Lower leg skin (tissue), 4 donors: ENCODE results near the gene SLC34A3. TPM values are rescaled to one million over a fixed set of nuclear protein-coding genes. Genes with fewer than 3 reads are reported as not detected.

Experiments used
- DNase-seq, 2 donors: peaks; one replicate each; pipeline ENCODE4 v3.0.0-alpha.2; 2019; ENCODE audit warnings: low spot score in 2 of 2
- H3K4me3 ChIP-seq: fragments of 200-600 bp; sonication (generic); 2 replicates; pipeline ENCODE4 v1.5.1; 2017; ENCODE audit warnings: mild to moderate bottlenecking, low read depth; ENCODE audit not compliant: poor library complexity, severe bottlenecking
- POLR2A ChIP-seq, 2 donors: fragments of 450-650 bp; IDR thresholded peaks; one replicate each; pipeline ENCODE4 v1.6.1; 2016 to 2017; ENCODE audit warnings: antibody characterized with exemption in 2 of 2, mild to moderate bottlenecking in 1 of 2, moderate library complexity in 1 of 2
- WGBS, 2 donors: methylation state at CpG; one replicate each; pipeline ENCODE4 v1.1.5; 2018; 5-methylcytosine and 5-hydroxymethylcytosine counted together
- intact Hi-C: fragments of 100-400 bp; cut with DNase I; formaldehyde crosslinking; loops from one replicate; pipeline ENCODE4 v1.15.0; 2023; ENCODE audit warnings: low total_unique reads
- total RNA-seq, 4 donors: library from RNA; depleted of rRNA; stranded (reverse); fragments of >200 nt; gene quantifications; one replicate each; pipeline ENCODE4 v1.1.0, GENCODE V29; 2016
- TF ChIP-seq, protein P1 (sequence below), 3 donors: fragments of 450-650 bp; IDR thresholded peaks; one replicate each; pipeline ENCODE4 v1.5.1; 2016; ENCODE audit warnings: antibody characterized with exemption in 3 of 3, mild to moderate bottlenecking in 3 of 3, moderate library complexity in 2 of 3

Gene SLC34A3
- total RNA-seq, 4 donors from 2014 or later: 1.6 TPM; not detected in 3

DNA sequence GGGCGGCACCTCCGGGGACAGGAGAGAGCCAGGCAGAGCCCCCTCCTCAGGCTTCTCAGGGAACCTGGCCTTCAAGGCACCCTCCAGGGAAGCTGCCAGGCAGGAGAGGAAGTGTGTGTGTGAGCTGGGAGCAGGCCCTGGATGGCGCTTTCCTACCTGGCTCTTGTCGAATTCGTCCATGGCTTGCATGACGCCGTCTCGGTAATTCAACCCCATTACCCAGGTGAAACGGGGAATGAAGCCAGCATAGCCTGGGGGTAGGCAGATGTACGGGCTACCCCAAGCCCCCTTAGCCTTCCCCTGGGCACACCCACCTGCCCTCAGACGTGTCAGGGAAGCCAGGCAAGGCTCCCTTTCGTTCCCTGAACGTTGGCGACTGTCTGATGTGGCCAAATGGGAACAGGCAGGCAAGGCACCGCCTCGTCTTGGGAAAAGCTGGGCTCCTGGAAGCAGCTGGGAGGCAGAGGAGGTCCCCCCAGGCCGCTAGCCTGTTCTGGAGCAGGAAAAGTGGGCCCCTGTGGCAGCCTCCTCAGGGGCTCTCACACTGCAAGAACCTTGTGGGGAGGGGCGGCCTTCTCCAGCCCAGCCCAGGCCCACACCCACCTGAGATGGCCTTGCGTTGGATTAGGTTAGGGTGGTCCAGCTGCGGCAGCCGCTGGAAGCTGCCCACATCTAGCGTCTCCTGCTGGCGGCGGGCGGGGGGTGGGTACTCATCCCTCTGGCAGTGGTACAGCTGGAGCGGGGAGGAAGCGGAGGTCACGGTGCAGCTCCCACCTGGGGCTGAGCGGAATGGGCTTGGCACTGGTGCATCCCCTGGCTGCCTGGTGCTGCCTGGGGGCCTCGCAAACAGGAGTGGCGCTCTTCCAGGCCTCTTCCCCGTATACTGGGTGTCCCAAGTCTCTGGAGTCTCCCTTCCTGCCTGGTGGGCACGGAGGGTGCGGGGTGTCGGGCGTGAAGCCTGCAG is 14.1 kb downstream of the SLC34A3 start:
- DNase-seq: no peak
- intact Hi-C loops: no loop called here
- no peak overlapping the region for H3K4me3 ChIP-seq
- TF ChIP-seq, protein P1, sequence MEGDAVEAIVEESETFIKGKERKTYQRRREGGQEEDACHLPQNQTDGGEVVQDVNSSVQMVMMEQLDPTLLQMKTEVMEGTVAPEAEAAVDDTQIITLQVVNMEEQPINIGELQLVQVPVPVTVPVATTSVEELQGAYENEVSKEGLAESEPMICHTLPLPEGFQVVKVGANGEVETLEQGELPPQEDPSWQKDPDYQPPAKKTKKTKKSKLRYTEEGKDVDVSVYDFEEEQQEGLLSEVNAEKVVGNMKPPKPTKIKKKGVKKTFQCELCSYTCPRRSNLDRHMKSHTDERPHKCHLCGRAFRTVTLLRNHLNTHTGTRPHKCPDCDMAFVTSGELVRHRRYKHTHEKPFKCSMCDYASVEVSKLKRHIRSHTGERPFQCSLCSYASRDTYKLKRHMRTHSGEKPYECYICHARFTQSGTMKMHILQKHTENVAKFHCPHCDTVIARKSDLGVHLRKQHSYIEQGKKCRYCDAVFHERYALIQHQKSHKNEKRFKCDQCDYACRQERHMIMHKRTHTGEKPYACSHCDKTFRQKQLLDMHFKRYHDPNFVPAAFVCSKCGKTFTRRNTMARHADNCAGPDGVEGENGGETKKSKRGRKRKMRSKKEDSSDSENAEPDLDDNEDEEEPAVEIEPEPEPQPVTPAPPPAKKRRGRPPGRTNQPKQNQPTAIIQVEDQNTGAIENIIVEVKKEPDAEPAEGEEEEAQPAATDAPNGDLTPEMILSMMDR (IDR thresholded peaks at IDR 0.05): no peak
- no peak for TF ChIP-seq POLR2A (IDR thresholded peaks at IDR 0.05)
- WGBS, 2 donors: 44 to 48% methylated on average over 26 to 27 of the region's 36 CpGs

DNA sequence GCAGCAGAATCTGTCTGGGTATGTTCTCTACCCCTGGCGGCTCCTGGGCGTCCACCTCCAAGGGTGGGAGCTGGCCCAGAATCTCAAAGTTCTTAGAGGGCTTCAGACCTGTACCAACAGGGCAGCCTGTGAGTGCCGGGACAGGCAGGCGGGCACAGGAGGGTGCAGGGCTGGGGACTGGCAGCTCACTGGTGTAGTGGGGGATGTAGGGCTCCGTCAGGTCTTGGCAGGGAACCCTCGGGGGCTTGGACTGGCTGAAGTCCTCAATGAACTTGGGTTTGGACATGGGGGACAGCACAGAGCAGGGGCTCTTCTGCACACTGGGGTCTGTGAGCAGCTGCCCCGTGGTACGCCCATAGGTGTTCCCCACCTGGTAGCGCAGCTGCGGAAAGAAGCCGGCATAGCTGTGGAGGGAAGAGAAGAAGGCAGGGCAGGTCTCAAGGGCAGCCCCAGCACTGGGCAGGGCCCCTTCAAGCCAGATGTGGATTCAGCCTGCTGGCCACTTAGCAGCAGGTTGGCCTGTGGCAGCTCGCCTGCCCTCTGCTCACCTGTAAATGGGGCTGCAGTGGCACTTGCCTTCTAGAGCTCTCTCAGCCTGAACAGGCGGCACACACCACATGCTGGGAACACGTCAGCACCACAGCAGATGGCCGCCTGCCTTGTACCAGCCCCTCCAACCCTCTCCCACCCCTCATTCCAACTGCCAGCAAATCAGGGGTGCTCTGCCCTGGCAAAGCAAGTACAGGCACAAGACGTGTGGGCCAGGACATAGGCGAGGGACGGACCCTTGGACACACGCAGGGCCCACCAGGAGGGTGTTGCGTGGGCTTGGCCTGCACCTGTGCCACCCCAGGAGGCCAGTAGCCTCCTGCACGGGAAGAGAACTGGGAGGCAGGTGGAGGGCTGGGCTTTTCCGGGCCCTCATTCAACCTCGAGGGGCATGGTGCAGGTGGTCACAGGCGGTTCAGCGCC is 15.0 kb downstream of the SLC34A3 start:
- 76 to 83% methylated on average over 24 to 25 of the region's 25 CpGs for WGBS, 2 donors
- no peak for TF ChIP-seq POLR2A (IDR thresholded peaks at IDR 0.05)
- TF ChIP-seq, protein P1 (IDR thresholded peaks at IDR 0.05): no peak
- intact Hi-C loops: no loop called here
- no peak for DNase-seq
- H3K4me3 ChIP-seq: no peak overlapping the region

DNA sequence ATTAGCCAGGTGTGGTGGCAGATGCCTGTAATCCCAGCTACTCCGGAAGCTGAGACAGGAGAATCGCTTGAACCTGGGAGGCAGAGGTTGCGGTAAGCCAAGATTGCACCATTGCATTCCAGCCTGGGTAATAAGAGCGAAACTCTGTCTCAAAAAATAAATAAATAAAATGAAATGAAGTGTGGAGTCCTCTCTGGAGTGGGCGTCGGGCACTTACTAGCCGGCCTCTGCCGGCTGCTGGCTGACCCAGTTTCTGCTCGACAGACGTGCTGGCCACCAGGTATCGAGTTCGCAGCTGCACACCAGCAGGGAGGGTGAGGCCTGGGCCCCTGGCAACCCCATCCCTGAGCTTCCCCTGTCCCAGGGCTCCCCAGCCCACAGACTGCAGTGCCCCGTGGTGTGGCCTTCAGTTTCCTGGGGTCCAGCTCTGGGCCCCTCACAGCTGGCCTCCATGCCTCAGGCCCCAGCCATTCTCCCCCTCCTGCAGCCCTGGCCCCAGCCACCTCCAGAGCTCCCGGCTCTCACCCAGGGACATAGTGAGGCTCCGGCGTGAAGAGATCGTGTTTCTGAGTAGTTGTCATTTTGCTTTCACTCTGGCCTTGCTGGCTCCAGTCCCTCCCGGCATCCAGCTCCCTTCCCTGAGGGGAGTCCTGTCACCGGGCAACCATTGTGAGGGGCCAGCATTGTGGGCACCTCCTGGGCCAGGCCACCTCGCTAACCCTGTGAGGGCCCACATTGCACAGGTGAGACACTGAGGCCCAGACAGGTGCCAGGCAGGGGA is 16.6 kb downstream of the SLC34A3 start:
- 78 to 86% methylated on average over 20 of the region's 20 CpGs for WGBS, 2 donors
- DNase-seq: no peak
- TF ChIP-seq POLR2A (IDR thresholded peaks at IDR 0.05): no peak
- TF ChIP-seq, protein P1 (IDR thresholded peaks at IDR 0.05): no peak
- H3K4me3 ChIP-seq: no peak overlapping the region
- intact Hi-C loops: no loop called here

DNA sequence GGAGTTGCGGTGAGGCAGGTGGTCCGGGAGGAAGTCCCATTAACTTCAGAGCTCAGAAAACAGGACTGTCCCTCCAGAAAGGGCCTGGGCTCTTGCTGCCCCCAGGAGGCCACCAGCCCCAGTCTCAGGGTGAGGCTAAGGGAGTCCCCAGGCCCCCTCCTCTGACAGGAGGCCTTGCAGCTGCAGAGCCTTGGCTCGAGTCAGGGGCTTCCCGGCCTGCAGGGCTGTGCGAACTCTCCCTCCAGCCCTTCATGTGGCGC is 17.1 kb downstream of the SLC34A3 start:
- WGBS, 2 donors: 91 to 93% methylated on average over 4 to 6 of the region's 6 CpGs
- TF ChIP-seq POLR2A (IDR thresholded peaks at IDR 0.05): no peak
- TF ChIP-seq, protein P1 (IDR thresholded peaks at IDR 0.05): no peak
- intact Hi-C loops: no loop called here
- no peak for DNase-seq
- H3K4me3 ChIP-seq: no peak overlapping the region
